ENCODE results near the gene WFIKKN1. TPM values are rescaled to one million over a fixed set of nuclear protein-coding genes. Genes with fewer than 3 reads are reported as not detected.

Gene WFIKKN1
- total and polyA plus RNA-seq, 2 of the 4 experiments (the other 2 are of a cell fraction): 0.10 TPM; not detected in 1

DNA sequence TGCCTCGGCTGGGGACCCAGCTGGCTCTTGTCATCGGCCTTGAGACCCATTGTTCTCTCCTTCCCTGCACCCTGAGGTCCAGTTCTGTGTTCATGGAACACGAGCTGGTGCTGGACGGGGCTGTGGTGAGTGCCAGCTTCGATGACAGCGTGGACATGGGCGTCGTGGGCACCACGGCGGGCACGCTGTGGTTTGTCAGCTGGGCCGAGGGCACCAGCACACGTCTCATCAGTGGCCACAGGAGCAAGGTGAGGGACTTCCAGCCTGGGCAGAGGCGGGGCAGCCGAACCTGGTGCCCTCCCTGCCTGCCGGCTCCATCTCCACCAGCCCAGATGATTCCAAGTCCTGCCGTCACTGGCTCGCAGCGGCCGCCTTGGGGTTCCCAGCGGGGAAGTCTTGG is 31.8 kb downstream of the WFIKKN1 start:
- Histone ChIP-seq H2AK9ac (replicated peaks; ENCODE audit: low read depth, low read length, poor library complexity) (no peak overlapping the region), H2AK5ac (ENCODE audit: low read depth, low read length) (no peak overlapping the region), H3K27me3 (ENCODE audit: control insufficient read depth, insufficient read depth, low read length) (no peaks in the 10 kb centered on the region), H3K18ac (ENCODE audit: low read depth, low read length) (no peak overlapping the region), H4K5ac (ENCODE audit: low read depth, low read length) (no peak overlapping the region), H3K9me3 (ENCODE audit: control insufficient read depth, insufficient read depth, low read length) (no peaks in the 10 kb centered on the region), H2BK20ac (ENCODE audit: low read depth, low read length) (no peak overlapping the region), H3K4me3 (ENCODE audit: insufficient read depth, low read depth, low read length) (no peak overlapping the region), H3K14ac (replicated peaks; ENCODE audit: low read depth, low read length) (no peak overlapping the region), H3K27ac (ENCODE audit: insufficient read depth, low read length) (no peak overlapping the region), H3K9me1 (ENCODE audit: insufficient read depth, low read length) (peaks cover 4% of the 10 kb centered on the region; the same call in 1 of the 2 replicates), H3K79me1 (ENCODE audit: low read depth in 1 of 2, low read length in 2 of 2) (no peaks in the 10 kb centered on the region), H4K8ac (ENCODE audit: low read depth in 2 of 2, low read length in 2 of 2) (no peak overlapping the region), H4K20me1 (ENCODE audit: insufficient read depth, low read length) (no peaks in the 10 kb centered on the region), H3K4me2 (ENCODE audit: low read depth, low read length) (no peak overlapping the region), H2BK120ac (ENCODE audit: low read depth, low read length) (no peak overlapping the region), H3K56ac (ENCODE audit: extremely low read depth, insufficient read depth, low read length) (no peak overlapping the region), H3K9ac (ENCODE audit: low read depth, low read length) (no peak overlapping the region), H3K36me3 (ENCODE audit: control insufficient read depth, insufficient read depth, low read length) (peaks cover 4% of the 10 kb centered on the region), H4K91ac (ENCODE audit: insufficient read depth, low read depth, low read length) (no peak overlapping the region), H2AFZ (replicated peaks; ENCODE audit: low read length, poor library complexity) (no peak overlapping the region), H3K23ac (ENCODE audit: low read depth, low read length) (no peak overlapping the region), H3K4ac (ENCODE audit: low read depth, low read length) (no peak overlapping the region), H2BK5ac (ENCODE audit: low read depth, low read length, poor library complexity, severe bottlenecking) (no peak overlapping the region), H2BK15ac (ENCODE audit: low read depth, low read length) (no peak overlapping the region), H3K4me1 (ENCODE audit: control insufficient read depth, insufficient read depth, low read length) (peaks cover 5% of the 10 kb centered on the region)
- DNase-seq (no peak), ATAC-seq (ENCODE audit: low read depth) (no peak)
- ChIA-PET POLR2A (ENCODE audit: unreplicated experiment) (no interaction called here), CTCF (no interaction called here)
- in situ Hi-C loops (cut with MboI; ENCODE audit: low sequenced_read_pairs): no loop called here
- intact Hi-C loops (cut with micrococcal nuclease): no loop called here
- WGBS, 2 experiments (ENCODE audit: extremely low coverage in 2 of 2, insufficient read length in 1 of 2): 90% methylated on average over 4 of the region's 21 CpGs; no CpG with 5 or more reads in 1 of the 2 experiments
- BruUV-seq (replicated peaks): no TSS peak
- no peak for TF ChIP-seq MAFK (IDR thresholded peaks at IDR 0.05; ENCODE audit: low read depth, low read length)
- no peak for TF ChIP-seq SMC3 (IDR thresholded peaks at IDR 0.05; ENCODE audit: low read depth, low read length)
- TF ChIP-seq BHLHE40 (IDR thresholded peaks at IDR 0.05; ENCODE audit: low read depth, low read length): no peak
- TF ChIP-seq RCOR1 (IDR thresholded peaks at IDR 0.05; ENCODE audit: insufficient replicate concordance, low read length): no peak
- TF ChIP-seq MXI1 (IDR thresholded peaks at IDR 0.05; ENCODE audit: borderline replicate concordance, low read depth, low read length): no peak
- no peak for TF ChIP-seq RFX5 (IDR thresholded peaks at IDR 0.05; ENCODE audit: low read depth, low read length)
- TF ChIP-seq MAZ (IDR thresholded peaks at IDR 0.05; ENCODE audit: borderline replicate concordance, low read depth, low read length): no peak
- no peak for TF ChIP-seq CEBPB (IDR thresholded peaks at IDR 0.05; ENCODE audit: low read depth, low read length)
- TF ChIP-seq, protein P1, sequence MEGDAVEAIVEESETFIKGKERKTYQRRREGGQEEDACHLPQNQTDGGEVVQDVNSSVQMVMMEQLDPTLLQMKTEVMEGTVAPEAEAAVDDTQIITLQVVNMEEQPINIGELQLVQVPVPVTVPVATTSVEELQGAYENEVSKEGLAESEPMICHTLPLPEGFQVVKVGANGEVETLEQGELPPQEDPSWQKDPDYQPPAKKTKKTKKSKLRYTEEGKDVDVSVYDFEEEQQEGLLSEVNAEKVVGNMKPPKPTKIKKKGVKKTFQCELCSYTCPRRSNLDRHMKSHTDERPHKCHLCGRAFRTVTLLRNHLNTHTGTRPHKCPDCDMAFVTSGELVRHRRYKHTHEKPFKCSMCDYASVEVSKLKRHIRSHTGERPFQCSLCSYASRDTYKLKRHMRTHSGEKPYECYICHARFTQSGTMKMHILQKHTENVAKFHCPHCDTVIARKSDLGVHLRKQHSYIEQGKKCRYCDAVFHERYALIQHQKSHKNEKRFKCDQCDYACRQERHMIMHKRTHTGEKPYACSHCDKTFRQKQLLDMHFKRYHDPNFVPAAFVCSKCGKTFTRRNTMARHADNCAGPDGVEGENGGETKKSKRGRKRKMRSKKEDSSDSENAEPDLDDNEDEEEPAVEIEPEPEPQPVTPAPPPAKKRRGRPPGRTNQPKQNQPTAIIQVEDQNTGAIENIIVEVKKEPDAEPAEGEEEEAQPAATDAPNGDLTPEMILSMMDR (conservative IDR thresholded peaks at IDR 0.05; ENCODE audit: low read depth, low read length): no peak
- TF ChIP-seq FOS (IDR thresholded peaks at IDR 0.05; ENCODE audit: low read depth, low read length): no peak
- no peak for TF ChIP-seq CHD1 (IDR thresholded peaks at IDR 0.05; ENCODE audit: low read depth, low read length)
- TF ChIP-seq, protein P2, sequence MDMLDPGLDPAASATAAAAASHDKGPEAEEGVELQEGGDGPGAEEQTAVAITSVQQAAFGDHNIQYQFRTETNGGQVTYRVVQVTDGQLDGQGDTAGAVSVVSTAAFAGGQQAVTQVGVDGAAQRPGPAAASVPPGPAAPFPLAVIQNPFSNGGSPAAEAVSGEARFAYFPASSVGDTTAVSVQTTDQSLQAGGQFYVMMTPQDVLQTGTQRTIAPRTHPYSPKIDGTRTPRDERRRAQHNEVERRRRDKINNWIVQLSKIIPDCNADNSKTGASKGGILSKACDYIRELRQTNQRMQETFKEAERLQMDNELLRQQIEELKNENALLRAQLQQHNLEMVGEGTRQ (IDR thresholded peaks at IDR 0.05; ENCODE audit: low read depth, low read length): no peak
- TF ChIP-seq NFE2L2 (IDR thresholded peaks at IDR 0.05; ENCODE audit: low read depth, low read length): no peak
- no peak for TF ChIP-seq POLR2A (IDR thresholded peaks at IDR 0.05; ENCODE audit: low read depth, low read length)
- TF ChIP-seq RAD21 (IDR thresholded peaks at IDR 0.05; ENCODE audit: low read length): no peak
- dilution Hi-C loops (cut with HindIII; ENCODE audit: low sequenced_read_pairs, unreplicated experiment): no loop called here
